K562 (cell line): ENCODE data around the gene BCAM. TPM values are rescaled to one million over a fixed set of nuclear protein-coding genes. Genes with fewer than 3 reads are reported as not detected.
A peak's percentile ranks its signal among the peaks of the same experiment; 100 is the strongest.

Experiments used
- CBX8 ChIP-seq: fragments of 200-600 bp; sonication (generic); IDR thresholded peaks from 2 replicates; pipeline ENCODE4 v1.6.1; 2012; ENCODE audit warnings: borderline replicate concordance, mixed run types, low read depth, mild to moderate bottlenecking, moderate library complexity, mixed read lengths, low read length, control low read depth, inconsistent platforms; ENCODE audit not compliant: poor library complexity, severe bottlenecking; ENCODE audit errors: extremely low read depth
- GTF2E2 ChIP-seq: fragments of 200-800 bp; sonication (Bioruptor generic); IDR thresholded peaks from 2 replicates; pipeline ENCODE4 v1.6.1; 2016; ENCODE audit warnings: missing genetic modification characterization, missing compliant biosample characterization
- HDAC1 ChIP-seq, 2 experiments: fragments of 450-650 bp; IDR thresholded peaks; 2 replicates each; pipeline ENCODE4 v1.6.1; 2016 to 2017; ENCODE audit warnings: inconsistent platforms in 1 of 2, mild to moderate bottlenecking in 1 of 2, moderate library complexity in 1 of 2
- HDAC6 ChIP-seq: IDR thresholded peaks from 2 replicates; pipeline ENCODE4 v1.6.1; 2012; ENCODE audit warnings: low read depth, mild to moderate bottlenecking, control low read depth, inconsistent platforms, low read length, moderate library complexity
- JUNB ChIP-seq: fragments of 450-650 bp; formaldehyde crosslinking; conservative IDR thresholded peaks from 2 replicates; pipeline ENCODE4 v1.4.0; 2020; ENCODE audit warnings: mild to moderate bottlenecking
- KDM4B ChIP-seq, 2 experiments: fragments of 450-650 bp in 1 of 2; sonication (generic) in 1 of 2; IDR thresholded peaks; 2 replicates each; pipeline ENCODE4 v1.6.1; 2016 to 2017; ENCODE audit warnings: borderline replicate concordance in 2 of 2, antibody characterized with exemption in 1 of 2, low read depth in 1 of 2, mild to moderate bottlenecking in 1 of 2
- L3MBTL2 ChIP-seq: fragments of 450-650 bp; IDR thresholded peaks from 2 replicates; pipeline ENCODE4 v1.6.1; 2016; ENCODE audit warnings: mild to moderate bottlenecking, moderate library complexity
- MXI1 ChIP-seq: IDR thresholded peaks from 2 replicates; pipeline ENCODE4 v1.6.1; 2011; ENCODE audit warnings: low read depth, mild to moderate bottlenecking, improper control_type of control experiment, low read length
- NFE2 ChIP-seq: IDR thresholded peaks from 2 replicates; pipeline ENCODE4 v1.6.1; 2014; ENCODE audit warnings: antibody characterized with exemption, low read depth
- NR2C1 ChIP-seq, 2 experiments: fragments of 450-650 bp; IDR thresholded peaks; 2 replicates each; pipeline ENCODE4 v1.6.1; 2017; ENCODE audit warnings: mild to moderate bottlenecking in 2 of 2, antibody characterized with exemption in 1 of 2, inconsistent platforms in 1 of 2, missing compliant biosample characterization in 1 of 2, missing genetic modification characterization in 1 of 2
- PTTG1 ChIP-seq: fragments of 450-650 bp; IDR thresholded peaks from 2 replicates; pipeline ENCODE4 v1.6.1; 2016; ENCODE audit warnings: low read depth, mild to moderate bottlenecking, missing genetic modification characterization, missing compliant biosample characterization
- RAD21 ChIP-seq, 2 experiments: fragments of 250-450 bp in 1 of 2; fragments of 450-650 bp in 1 of 2; sonication (Bioruptor Pico) in 1 of 2; formaldehyde crosslinking in 1 of 2; IDR thresholded peaks in 1 of 2; conservative IDR thresholded peaks in 1 of 2; 2 replicates each; pipeline versions ENCODE4 v1.4.0 to v1.8.0; 2020 to 2022; ENCODE audit warnings: mild to moderate bottlenecking in 2 of 2, moderate library complexity in 1 of 2
- RBM39 ChIP-seq: fragments of 200-400 bp; formaldehyde crosslinking; optimal IDR thresholded peaks from 2 replicates; pipeline ENCODE3; 2018; ENCODE audit warnings: low read depth, low read length
- SLC30A9 ChIP-seq: fragments of 250-450 bp; sonication (Bioruptor Pico); IDR thresholded peaks from 2 replicates; pipeline ENCODE4 v1.8.0; 2022; ENCODE audit warnings: mild to moderate bottlenecking, moderate library complexity
- ZMIZ1 ChIP-seq, 2 experiments: fragments of 150-350 bp in 1 of 2; IDR thresholded peaks; 2 replicates each; pipeline ENCODE4 v1.6.1; 2012 to 2016; ENCODE audit warnings: low read depth in 2 of 2, low read length in 2 of 2, mild to moderate bottlenecking in 1 of 2, moderate library complexity in 1 of 2
- ZNF431 ChIP-seq: sonication (generic); formaldehyde crosslinking; IDR thresholded peaks from 2 replicates; pipeline ENCODE4 v1.8.0; 2022; ENCODE audit warnings: mild to moderate bottlenecking, missing genetic modification reagents
- ZNF695 ChIP-seq: fragments of 450-650 bp; formaldehyde crosslinking; IDR thresholded peaks from 2 replicates; pipeline ENCODE4 v1.4.0; 2020; ENCODE audit warnings: mild to moderate bottlenecking, moderate library complexity
- ZZZ3 ChIP-seq: fragments of 450-650 bp; IDR thresholded peaks from 2 replicates; pipeline ENCODE4 v1.6.1; 2016; ENCODE audit warnings: antibody characterized with exemption, mild to moderate bottlenecking, moderate library complexity
- polyA plus RNA-seq, 8 experiments: library from polyadenylated mRNA; depleted of rRNA in 4 of 8; stranded (reverse) in 5 of 8; unstranded in 3 of 8; fragments of >200 nt; fragmentation: Nextera tagmentation in 2 of 8; fragmentation: Illumina TruSeq in 1 of 8; extraction: Ambion mirVana in 2 of 8; extraction: Trizol in 1 of 8; gene quantifications; 2 replicates each; pipeline versions ENCODE4 v1.2.1 to v1.2.3, GENCODE V29; 2011 to 2014; ENCODE audit warnings: inconsistent platforms in 1 of 8, missing spikeins in 1 of 8
- total RNA-seq, 7 experiments: library from RNA; depleted of rRNA in 6 of 7; stranded (reverse); fragments of >200 nt in 6 of 7; fragmentation: Illumina TruSeq in 2 of 7; extraction: Trizol in 2 of 7; gene quantifications; 2 replicates each; pipeline versions ENCODE4 v1.2.1 to v1.2.3, GENCODE V29; 2011 to 2021; ENCODE audit warnings: low replicate concordance in 1 of 7
- TF ChIP-seq, protein P1 (sequence below): IDR thresholded peaks from 3 replicates; pipeline ENCODE4 v1.6.1; 2011; ENCODE audit warnings: borderline replicate concordance, mild to moderate bottlenecking, moderate library complexity; ENCODE audit not compliant: insufficient read length; ENCODE audit errors: extremely low read depth

Gene BCAM
- total and polyA plus RNA-seq, 9 of the 15 experiments (the other 6 are each of a cell fraction or from before 2014, with no cell fraction given), result 0.07 to 1.3 (median 0.33) TPM; not detected in 2

DNA sequence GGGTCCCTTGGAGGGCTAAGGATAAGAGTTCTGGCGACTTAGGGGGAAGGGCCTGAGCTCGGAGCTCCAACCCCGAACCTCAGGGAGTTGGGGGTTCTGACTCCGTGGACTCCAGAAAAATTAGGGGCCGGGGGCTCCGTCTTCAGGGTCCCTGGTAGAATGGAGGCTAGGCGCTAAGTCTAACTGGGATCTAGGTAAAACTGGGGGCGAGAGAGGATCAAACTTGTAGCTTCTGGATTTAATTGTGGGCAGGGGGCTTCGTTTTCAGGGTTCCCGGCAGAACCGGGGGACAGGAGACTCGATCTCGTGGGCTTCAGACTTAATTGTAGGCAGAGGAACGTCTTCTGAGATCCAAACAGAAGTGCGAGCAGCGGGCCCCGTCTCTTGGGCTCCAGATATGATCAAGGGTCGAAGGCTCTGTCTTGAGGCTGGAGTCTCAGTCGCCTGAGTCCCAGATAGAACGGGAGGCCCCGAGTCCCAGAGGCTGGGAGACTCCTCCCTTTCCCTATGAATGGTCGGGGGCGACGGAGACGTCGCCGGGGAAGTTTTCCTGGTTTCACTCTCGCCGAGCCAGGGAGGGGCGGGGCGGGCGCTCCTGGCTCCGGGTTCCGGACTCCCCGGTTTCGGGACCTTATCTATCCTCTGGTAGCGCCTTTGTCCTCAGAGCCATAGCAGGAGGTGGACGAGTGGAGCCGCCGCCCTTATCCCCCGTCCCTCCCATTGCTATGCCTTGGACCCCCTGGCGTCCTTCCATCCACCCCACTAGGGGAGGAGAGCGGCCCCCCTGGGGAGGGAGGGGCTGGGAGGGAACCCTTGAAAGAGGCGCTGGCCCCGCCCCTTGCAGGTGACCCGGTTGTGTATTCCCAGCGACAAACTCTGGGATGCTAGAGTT, 38.5 kb downstream of the BCAM start (continued):
- TF ChIP-seq, protein P1, sequence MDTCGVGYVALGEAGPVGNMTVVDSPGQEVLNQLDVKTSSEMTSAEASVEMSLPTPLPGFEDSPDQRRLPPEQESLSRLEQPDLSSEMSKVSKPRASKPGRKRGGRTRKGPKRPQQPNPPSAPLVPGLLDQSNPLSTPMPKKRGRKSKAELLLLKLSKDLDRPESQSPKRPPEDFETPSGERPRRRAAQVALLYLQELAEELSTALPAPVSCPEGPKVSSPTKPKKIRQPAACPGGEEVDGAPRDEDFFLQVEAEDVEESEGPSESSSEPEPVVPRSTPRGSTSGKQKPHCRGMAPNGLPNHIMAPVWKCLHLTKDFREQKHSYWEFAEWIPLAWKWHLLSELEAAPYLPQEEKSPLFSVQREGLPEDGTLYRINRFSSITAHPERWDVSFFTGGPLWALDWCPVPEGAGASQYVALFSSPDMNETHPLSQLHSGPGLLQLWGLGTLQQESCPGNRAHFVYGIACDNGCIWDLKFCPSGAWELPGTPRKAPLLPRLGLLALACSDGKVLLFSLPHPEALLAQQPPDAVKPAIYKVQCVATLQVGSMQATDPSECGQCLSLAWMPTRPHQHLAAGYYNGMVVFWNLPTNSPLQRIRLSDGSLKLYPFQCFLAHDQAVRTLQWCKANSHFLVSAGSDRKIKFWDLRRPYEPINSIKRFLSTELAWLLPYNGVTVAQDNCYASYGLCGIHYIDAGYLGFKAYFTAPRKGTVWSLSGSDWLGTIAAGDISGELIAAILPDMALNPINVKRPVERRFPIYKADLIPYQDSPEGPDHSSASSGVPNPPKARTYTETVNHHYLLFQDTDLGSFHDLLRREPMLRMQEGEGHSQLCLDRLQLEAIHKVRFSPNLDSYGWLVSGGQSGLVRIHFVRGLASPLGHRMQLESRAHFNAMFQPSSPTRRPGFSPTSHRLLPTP, result no peak
- TF ChIP-seq JUNB (CRISPR knock-in tag) (no peak), RAD21 (CRISPR knock-in tag; conservative IDR thresholded peaks at IDR 0.05 in 1 of 2, IDR thresholded peaks at IDR 0.05 in 1 of 2) (no peak), NFE2 (no peak), ZNF695 (CRISPR knock-in tag) (no peak), KDM4B (IDR thresholded peaks at IDR 0.05; ENCODE audit: borderline replicate concordance in 2 of 2, low read depth in 1 of 2) (no peak), ZMIZ1 (IDR thresholded peaks at IDR 0.05; ENCODE audit: low read depth in 2 of 2, low read length in 2 of 2) (no peak), ZZZ3 (no peak), RBM39 (no peak), NR2C1 (IDR thresholded peaks at IDR 0.05) (peak; percentile 79), NR2C1 (tag; IDR thresholded peaks at IDR 0.05) (peak; percentile 58), SLC30A9 (CRISPR knock-in tag) (no peak), GTF2E2 (tag) (no peak), L3MBTL2 (peak; percentile 31; the same call in 1 of the 2 replicates), HDAC6 (no peak), HDAC1 (IDR thresholded peaks at IDR 0.05) (no peak; a peak in 1 of 4 replicates), MXI1 (no peak), PTTG1 (tag) (no peak), CBX8 (no peak), ZNF431 (CRISPR knock-in tag) (no peak)
